HT-29 (cell line): ENCODE results near the gene XYLB. TPM values are rescaled to one million over a fixed set of nuclear protein-coding genes. Genes with fewer than 3 reads are reported as not detected.
A peak's percentile ranks its signal among the peaks of the same experiment; 100 is the strongest.

Experiments
- DNase-seq: peaks from one replicate; pipeline ENCODE4 v3.0.0-alpha.2; 2015; ENCODE audit warnings: low spot score
- total RNA-seq: library from RNA; depleted of rRNA; stranded (reverse); fragments of >200 nt; shearing (Covaris generic); gene quantifications from 2 replicates; pipeline ENCODE4 v1.2.3, GENCODE V29; 2014

The XYLB gene
- total RNA-seq, 1 experiment from 2014 or later, result 4.2 TPM

GRCh38 chr3:38362825-38363224 lies 16.2 kb downstream of the XYLB start:
- no peak for DNase-seq

DNA sequence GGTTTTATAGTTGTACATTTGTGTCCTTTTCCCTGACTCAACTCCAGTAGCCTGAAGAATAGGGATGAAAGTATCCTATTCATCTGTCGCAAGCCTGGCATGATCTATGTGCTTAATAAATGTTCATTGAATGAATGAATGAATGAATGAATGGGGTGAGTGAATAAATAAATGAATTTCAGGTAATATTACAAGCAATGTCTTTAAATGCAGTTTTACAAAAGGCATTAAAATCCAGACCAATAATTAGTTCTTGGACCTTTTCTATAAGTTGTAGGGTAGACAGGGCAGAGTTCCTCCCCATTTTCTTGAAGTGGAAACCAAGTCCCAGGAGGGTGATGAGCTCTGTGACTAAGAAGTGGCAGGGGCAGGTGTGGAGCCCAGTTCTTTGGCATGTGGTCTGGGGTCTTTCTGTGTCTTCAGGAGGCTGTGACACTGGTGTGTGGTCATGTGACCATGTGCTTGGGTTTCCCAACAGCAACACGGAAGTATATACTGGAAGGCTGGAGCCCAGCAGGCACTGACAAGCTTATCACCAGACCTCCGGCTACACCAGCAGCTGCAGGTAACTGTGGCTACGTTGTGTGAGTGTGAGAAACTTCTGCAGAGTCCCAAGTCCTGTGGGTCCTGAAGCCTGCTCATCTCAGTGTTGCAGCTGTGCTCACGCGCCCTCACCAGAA lies 18.3 kb downstream of the XYLB start:
- no peak for DNase-seq

DNA sequence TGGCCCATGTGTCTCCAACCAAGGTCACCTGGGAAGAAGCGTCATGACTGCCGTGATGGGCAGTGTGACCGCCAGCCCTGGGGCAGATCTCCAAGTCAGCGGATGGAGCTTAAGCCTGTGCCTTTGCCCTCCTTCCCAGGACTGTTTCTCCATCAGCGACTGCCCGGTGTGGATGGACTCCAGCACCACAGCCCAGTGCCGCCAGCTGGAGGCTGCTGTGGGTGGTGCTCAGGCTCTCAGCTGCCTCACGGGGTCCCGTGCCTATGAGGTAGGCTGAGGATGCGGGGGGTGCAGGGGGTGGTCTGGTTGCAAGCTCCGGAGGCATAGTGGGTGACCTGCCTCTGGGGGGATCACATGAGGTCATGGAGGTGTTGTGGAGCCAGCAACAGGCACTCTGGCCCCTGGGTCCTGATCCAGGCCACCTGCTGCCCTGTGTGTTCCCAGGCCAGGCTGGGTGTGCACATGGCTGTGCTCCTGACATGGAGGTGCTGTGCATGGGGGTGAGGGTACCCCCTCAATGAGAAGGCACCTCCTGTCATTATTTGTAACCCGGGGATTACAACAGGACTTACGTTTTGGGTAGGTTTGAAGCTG lies 19.0 kb downstream of the XYLB start:
- DNase-seq, result no peak

- DNase-seq, result no peak
Measured at GRCh38 chr3:38366082-38366481, 19.5 kb downstream of the XYLB start.

DNA sequence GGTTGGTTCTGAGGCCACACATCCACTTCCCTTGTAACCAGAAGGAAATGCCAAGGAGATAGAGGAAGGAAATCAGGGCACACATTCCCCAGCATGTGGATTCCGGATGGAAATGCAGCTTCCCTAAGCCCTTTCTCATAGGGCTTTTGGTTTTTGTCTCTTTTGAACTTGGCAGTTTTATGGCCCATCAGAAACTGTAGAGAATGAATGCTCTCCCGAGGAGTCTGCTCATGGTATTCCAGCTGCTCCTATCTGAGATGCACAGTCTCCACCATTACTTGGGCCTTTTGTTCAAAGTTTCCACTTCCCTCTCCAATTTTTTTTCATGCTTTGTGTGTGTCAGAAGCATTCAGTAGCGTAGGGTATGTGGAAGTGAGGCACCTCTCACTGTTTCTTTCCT lies 21.2 kb downstream of the XYLB start:
- no peak for DNase-seq

- DNase-seq, result peak; percentile 29
Measured at GRCh38 chr3:38368238-38368637, 21.7 kb downstream of the XYLB start.

- no peak for DNase-seq
Measured at GRCh38 chr3:38369186-38369585, 22.6 kb downstream of the XYLB start.

GRCh38 chr3:38370149-38370548 lies 23.6 kb downstream of the XYLB start:
- DNase-seq, result no peak

GRCh38 chr3:38370861-38371260 lies 24.3 kb downstream of the XYLB start:
- no peak for DNase-seq

GRCh38 chr3:38371541-38372213 lies 25.1 kb downstream of the XYLB start:
- DNase-seq, result no peak

DNA sequence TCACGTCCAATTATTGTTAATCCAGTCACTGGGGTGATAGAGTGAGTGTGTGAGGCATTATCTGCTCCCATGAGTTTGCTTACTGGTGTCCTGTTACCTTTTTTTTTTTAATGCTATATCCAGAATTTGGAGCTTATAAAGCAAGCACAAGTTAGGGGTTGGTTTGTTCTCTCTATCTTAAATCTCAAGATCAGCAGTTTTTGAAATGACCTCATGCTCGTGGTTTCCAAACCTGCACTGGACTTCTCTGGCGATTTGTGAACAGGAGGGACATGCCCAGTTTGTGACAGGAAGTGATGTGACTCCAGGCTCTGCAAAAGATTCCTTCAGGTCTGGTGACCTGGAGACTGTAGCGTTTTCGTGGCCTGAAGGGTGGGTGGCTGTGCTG lies 25.6 kb downstream of the XYLB start:
- DNase-seq, result no peak

DNA sequence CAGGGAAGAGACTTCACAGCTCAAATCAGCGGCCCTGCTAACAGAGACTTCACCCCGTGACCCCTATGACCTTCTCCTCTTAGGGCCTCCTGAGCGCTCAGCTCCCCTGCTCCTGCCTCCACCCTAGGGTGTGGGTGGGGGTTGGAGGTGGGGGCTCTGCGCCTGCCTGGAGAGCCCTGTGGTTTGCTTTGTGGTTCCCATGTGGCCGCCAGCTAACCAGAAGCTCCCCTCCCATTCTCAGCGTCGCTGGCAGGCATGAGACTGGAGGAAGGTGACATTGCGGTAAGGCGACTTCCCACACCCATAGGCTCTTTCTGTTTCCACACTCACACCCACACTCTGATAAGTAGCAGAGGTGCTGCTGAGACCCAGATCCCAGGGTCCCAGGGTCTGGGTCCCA lies 27.6 kb downstream of the XYLB start:
- DNase-seq, result no peak

DNA sequence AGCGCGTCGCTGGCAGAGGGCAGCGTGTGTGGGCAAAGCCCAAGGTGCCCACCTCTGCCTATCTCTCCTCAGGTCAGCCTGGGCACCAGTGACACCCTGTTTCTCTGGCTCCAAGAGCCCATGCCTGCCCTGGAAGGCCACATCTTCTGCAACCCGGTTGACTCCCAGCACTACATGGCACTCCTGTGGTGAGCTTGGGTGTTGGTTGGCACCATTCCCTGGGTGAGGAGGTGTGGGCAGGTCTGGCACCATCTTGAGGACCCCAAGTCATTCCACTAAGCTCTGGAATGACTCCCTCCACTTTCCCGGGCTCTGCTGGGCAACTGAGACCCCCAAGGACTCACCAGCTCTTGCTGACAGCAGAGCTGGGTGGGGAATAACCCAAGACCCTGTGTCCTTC lies 28.5 kb downstream of the XYLB start:
- no peak for DNase-seq

- no peak for DNase-seq
Measured at GRCh38 chr3:38375488-38376097, 29.0 kb downstream of the XYLB start.

DNA sequence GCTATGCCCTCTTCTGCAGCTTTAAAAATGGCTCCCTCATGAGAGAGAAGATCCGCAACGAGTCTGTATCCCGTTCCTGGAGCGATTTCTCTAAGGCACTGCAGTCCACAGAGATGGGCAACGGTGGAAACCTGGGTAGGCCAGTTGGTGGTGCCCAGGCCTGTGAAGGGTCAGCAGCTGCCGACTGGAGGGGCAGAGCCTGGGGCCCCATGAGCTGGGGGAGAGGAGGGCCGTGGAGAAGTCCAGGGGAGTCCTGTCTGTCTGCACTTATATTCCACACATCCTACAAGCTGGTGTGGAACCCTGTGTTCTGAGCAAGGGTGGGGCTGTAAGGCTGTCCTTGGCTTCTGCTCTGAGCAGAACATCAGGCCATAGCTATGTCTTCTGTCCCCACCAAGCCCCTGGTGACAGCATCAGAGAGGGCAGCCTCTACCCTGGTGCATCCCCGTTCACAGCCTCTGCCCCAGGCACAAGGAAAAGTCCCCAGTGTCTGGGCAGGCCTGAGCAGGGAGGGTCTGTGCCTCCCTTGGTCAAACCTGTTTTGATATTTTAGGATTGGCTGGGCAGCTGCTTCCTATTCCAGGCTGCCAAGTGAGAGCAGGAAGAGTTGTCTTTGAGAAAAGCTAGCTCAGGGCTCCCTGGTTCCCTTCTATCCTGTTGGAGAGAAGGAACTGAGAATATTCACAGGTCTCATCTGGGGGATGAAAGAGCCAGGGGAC lies 29.7 kb downstream of the XYLB start:
- no peak for DNase-seq

GRCh38 chr3:38379201-38379770 lies 32.7 kb downstream of the XYLB start:
- DNase-seq, result no peak

- no peak for DNase-seq
Measured at GRCh38 chr3:38382506-38383080, 36.0 kb downstream of the XYLB start.

- DNase-seq, result no peak
Measured at GRCh38 chr3:38383156-38383875, 36.7 kb downstream of the XYLB start.

GRCh38 chr3:38386992-38387750 lies 40.6 kb downstream of the XYLB start:
- no peak for DNase-seq

GRCh38 chr3:38387862-38388261 lies 41.3 kb downstream of the XYLB start:
- no peak for DNase-seq
